HepG2 (cell line): Measurements from ENCODE around the gene DENND4B. TPM values are rescaled to one million over a fixed set of nuclear protein-coding genes. Genes with fewer than 3 reads are reported as not detected.

ENCODE experiments used
- ATAC-seq: fragments of 200-7000 bp; cut with Tn5 transposase; 3 replicates; pipeline ENCODE4 v1.9.1; 2020; ENCODE audit warnings: mild to moderate bottlenecking, moderate library complexity
- BruUV-seq: library from RNA; stranded (reverse); fragments of 400-500 nt; replicated peaks from 2 replicates; lab custom pipeline; 2021; lab: Mats Ljungman, UMichigan
- CTCF ChIA-PET: fragments of 300-600 bp; formaldehyde crosslinking; extraction: SDS; loops from one replicate; lab custom pipeline; 2021; ENCODE audit warnings: low total read pairs, inconsistent platforms, low intra/inter-chr PET ratio; lab: Yijun Ruan, JAX
- POLR2A ChIA-PET: fragments of 350-600 bp; sonication (Branson Sonifier 250); formaldehyde crosslinking; loops from one replicate; lab custom pipeline; 2020; ENCODE audit warnings: antibody characterized with exemption, inconsistent platforms; lab: Yijun Ruan, JAX
- DNase-seq: peaks from one replicate; pipeline ENCODE4 v3.0.0-alpha.2; 2015; ENCODE audit warnings: low spot score
- FAIRE-seq: peaks from 3 replicates; lab custom pipeline; 2011; peaks lifted over from hg19 to GRCh38; lab: Jason Lieb, UNC
- H2AFZ ChIP-seq: one replicate; pipeline ENCODE4 v1.6.1; 2011; ENCODE audit warnings: low read length, inconsistent platforms
- H3K27ac ChIP-seq: fragments of 300-600 bp; 3 replicates; pipeline ENCODE4 v1.8.0; 2011; ENCODE audit warnings: mixed run types, mild to moderate bottlenecking, mixed read lengths, low read length, inconsistent platforms; ENCODE audit not compliant: insufficient read depth; ENCODE audit errors: extremely low read length
- H3K27me3 ChIP-seq, 2 experiments: fragments of 200-600 bp in 1 of 2; 2 replicates in 1 of 2; 3 replicates in 1 of 2; pipeline versions ENCODE4 v1.6.0 to v1.8.0; 2011; ENCODE audit warnings: low read length in 2 of 2, mild to moderate bottlenecking in 2 of 2, moderate library complexity in 2 of 2, inconsistent platforms in 1 of 2; ENCODE audit not compliant: insufficient read depth in 2 of 2, control insufficient read depth in 1 of 2
- H3K36me3 ChIP-seq, 2 experiments: fragments of 200-600 bp in 1 of 2; replicated peaks in 1 of 2; 2 replicates in 1 of 2; 3 replicates in 1 of 2; pipeline versions ENCODE4 v1.5.1 to v1.8.0; 2011; ENCODE audit warnings: low read length in 2 of 2, inconsistent platforms in 1 of 2; ENCODE audit not compliant: insufficient read depth in 2 of 2, control insufficient read depth in 1 of 2
- H3K4me1 ChIP-seq: 2 replicates; pipeline ENCODE4 v1.5.1; 2012; ENCODE audit warnings: low read length, inconsistent platforms; ENCODE audit not compliant: insufficient read depth
- H3K4me2 ChIP-seq: 2 replicates; pipeline ENCODE4 v1.6.0; 2011; ENCODE audit warnings: low read depth, low read length, inconsistent platforms
- H3K4me3 ChIP-seq, 3 experiments: fragments of 200-600 bp in 1 of 3; sonication (generic), shearing (Covaris generic) in 1 of 3; replicated peaks in 1 of 3; 2 replicates each; pipeline ENCODE4 v1.5.1; 2011 to 2016; ENCODE audit warnings: low read length in 3 of 3, inconsistent platforms in 2 of 3, low read depth in 2 of 3, mild to moderate bottlenecking in 2 of 3, control low read depth in 1 of 3, mixed read lengths in 1 of 3; ENCODE audit not compliant: insufficient read depth in 1 of 3
- H3K79me2 ChIP-seq: one replicate; pipeline ENCODE4 v1.6.1; 2011; ENCODE audit warnings: low read length, inconsistent platforms; ENCODE audit not compliant: insufficient read depth
- H3K9ac ChIP-seq: 2 replicates; pipeline ENCODE4 v1.6.0; 2011; ENCODE audit warnings: mild to moderate bottlenecking, low read depth, low read length, inconsistent platforms; ENCODE audit not compliant: insufficient read depth
- H3K9me3 ChIP-seq: 2 replicates; pipeline ENCODE4 v1.5.1; 2012; ENCODE audit warnings: mild to moderate bottlenecking, low read length
- H4K20me1 ChIP-seq: 2 replicates; pipeline ENCODE4 v1.6.0; 2011; ENCODE audit warnings: inconsistent platforms, mild to moderate bottlenecking, low read length, moderate library complexity; ENCODE audit not compliant: insufficient read depth
- FOXO4 ChIP-seq: sonication (generic); formaldehyde crosslinking; conservative IDR thresholded peaks from 2 replicates; pipeline ENCODE4 v1.8.1; 2023; ENCODE audit warnings: missing genetic modification reagents
- NBN ChIP-seq: fragments of 450-650 bp; conservative IDR thresholded peaks from 2 replicates; pipeline ENCODE4 v1.6.1; 2017
- PBX2 ChIP-seq: IDR thresholded peaks from 2 replicates; pipeline ENCODE4 v1.6.1; 2016; ENCODE audit warnings: control low read depth
- SRSF1 ChIP-seq: fragments of 200-400 bp; formaldehyde crosslinking; optimal IDR thresholded peaks from 2 replicates; pipeline ENCODE3; 2017; ENCODE audit warnings: mild to moderate bottlenecking, low read depth, low read length, moderate library complexity
- ZNF124 ChIP-seq: sonication (generic); formaldehyde crosslinking; IDR thresholded peaks from 2 replicates; pipeline ENCODE4 v1.4.0; 2020; ENCODE audit warnings: missing genetic modification reagents
- ZNF260 ChIP-seq: sonication (generic); formaldehyde crosslinking; IDR thresholded peaks from 2 replicates; pipeline ENCODE4 v1.4.0; 2020; ENCODE audit warnings: missing genetic modification reagents, low read depth, mild to moderate bottlenecking, borderline replicate concordance
- ZNF510 ChIP-seq: sonication (generic); formaldehyde crosslinking; IDR thresholded peaks from 2 replicates; pipeline ENCODE4 v1.4.0; 2020; ENCODE audit warnings: low read depth, mild to moderate bottlenecking, missing genetic modification reagents
- ZNF740 ChIP-seq: sonication (generic); formaldehyde crosslinking; IDR thresholded peaks from 2 replicates; pipeline ENCODE4 v1.4.0; 2020; ENCODE audit warnings: missing genetic modification reagents
- WGBS: methylation state at CpG from one replicate; pipeline ENCODE4 v1.1.6; 2017; ENCODE audit warnings: low lambda C conversion rate; 5-methylcytosine and 5-hydroxymethylcytosine counted together
- in situ Hi-C: cut with HindIII; loops from 2 replicates; pipeline ENCODE4 v1.10.0; 2017; ENCODE audit warnings: low pct_unique_long_range_greater_than_20kb; ENCODE audit not compliant: extremely low pct_ligation_motif_present
- intact Hi-C: fragments of 100-400 bp; cut with micrococcal nuclease; formaldehyde crosslinking; loops from one replicate; pipeline ENCODE4 v1.10.0; 2022; ENCODE audit not compliant: unreplicated experiment
- polyA plus RNA-seq, 8 experiments: library from polyadenylated mRNA; depleted of rRNA in 3 of 8; stranded (reverse) in 7 of 8; unstranded in 1 of 8; fragments of >200 nt; fragmentation: Illumina TruSeq in 4 of 8; extraction: Trizol in 4 of 8; gene quantifications; 2 replicates each; pipeline versions ENCODE4 v1.2.1 to v1.2.3, GENCODE V29; 2011 to 2016; ENCODE audit warnings: low read depth in 4 of 8, missing spikeins in 1 of 8, mixed read lengths in 1 of 8; ENCODE audit not compliant: insufficient read depth in 1 of 8
- total RNA-seq, 5 experiments: library from RNA; depleted of rRNA; stranded (reverse); fragments of >200 nt; fragmentation: Illumina TruSeq; extraction: Trizol; gene quantifications; 2 replicates each; pipeline ENCODE4 v1.2.3, GENCODE V29; 2016; ENCODE audit warnings: low read depth in 1 of 5
- TF ChIP-seq, protein P1 (sequence below): sonication (generic); formaldehyde crosslinking; IDR thresholded peaks from 2 replicates; pipeline ENCODE4 v1.4.0; 2020; ENCODE audit warnings: low read depth, missing genetic modification reagents

Gene DENND4B
- total and polyA plus RNA-seq, 2 of the 13 experiments (the other 11 are each of a cell fraction or from before 2014, with no cell fraction given), result 15.1 to 20.3 TPM

GRCh38 chr1:153921080-153921802 lies 25.3 kb downstream of the DENND4B start:
- peaks cover 0 to 3% of the 10 kb centered on the region in 2 experiments; a peak in 2 of 5 replicates for H3K36me3 ChIP-seq
- H3K27ac ChIP-seq, result peak overlapping the region; percentile 83
- ATAC-seq (no peak), DNase-seq (no peak), FAIRE-seq (no peak)
- TF ChIP-seq ZNF510 (CRISPR knock-in tag) (no peak), ZNF124 (no peak), FOXO4 (CRISPR knock-in tag) (no peak), ZNF740 (CRISPR knock-in tag) (no peak), NBN (no peak), SRSF1 (no peak), ZNF260 (CRISPR knock-in tag) (no peak), PBX2 (CRISPR knock-in tag) (no peak)
- TF ChIP-seq, protein P1, sequence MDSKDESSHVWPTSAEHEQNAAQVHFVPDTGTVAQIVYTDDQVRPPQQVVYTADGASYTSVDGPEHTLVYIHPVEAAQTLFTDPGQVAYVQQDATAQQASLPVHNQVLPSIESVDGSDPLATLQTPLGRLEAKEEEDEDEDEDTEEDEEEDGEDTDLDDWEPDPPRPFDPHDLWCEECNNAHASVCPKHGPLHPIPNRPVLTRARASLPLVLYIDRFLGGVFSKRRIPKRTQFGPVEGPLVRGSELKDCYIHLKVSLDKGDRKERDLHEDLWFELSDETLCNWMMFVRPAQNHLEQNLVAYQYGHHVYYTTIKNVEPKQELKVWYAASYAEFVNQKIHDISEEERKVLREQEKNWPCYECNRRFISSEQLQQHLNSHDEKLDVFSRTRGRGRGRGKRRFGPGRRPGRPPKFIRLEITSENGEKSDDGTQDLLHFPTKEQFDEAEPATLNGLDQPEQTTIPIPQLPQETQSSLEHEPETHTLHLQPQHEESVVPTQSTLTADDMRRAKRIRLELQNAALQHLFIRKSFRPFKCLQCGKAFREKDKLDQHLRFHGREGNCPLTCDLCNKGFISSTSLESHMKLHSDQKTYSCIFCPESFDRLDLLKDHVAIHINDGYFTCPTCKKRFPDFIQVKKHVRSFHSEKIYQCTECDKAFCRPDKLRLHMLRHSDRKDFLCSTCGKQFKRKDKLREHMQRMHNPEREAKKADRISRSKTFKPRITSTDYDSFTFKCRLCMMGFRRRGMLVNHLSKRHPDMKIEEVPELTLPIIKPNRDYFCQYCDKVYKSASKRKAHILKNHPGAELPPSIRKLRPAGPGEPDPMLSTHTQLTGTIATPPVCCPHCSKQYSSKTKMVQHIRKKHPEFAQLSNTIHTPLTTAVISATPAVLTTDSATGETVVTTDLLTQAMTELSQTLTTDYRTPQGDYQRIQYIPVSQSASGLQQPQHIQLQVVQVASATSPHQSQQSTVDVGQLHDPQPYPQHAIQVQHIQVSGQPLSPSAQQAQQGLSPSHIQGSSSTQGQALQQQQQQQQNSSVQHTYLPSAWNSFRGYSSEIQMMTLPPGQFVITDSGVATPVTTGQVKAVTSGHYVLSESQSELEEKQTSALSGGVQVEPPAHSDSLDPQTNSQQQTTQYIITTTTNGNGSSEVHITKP (CRISPR knock-in tag), result no peak
- peaks cover 38% of the 10 kb centered on the region for H3K4me1 ChIP-seq
- in situ Hi-C loops (no loop called here), intact Hi-C loops (loop anchor here (5.0 kb wide), 1 partner anchor 36 kb away; the partner anchor contains the start of gene CRTC2)
- 47% methylated on average over 3 of the region's 3 CpGs for WGBS
- H3K27me3 ChIP-seq, result no peaks in the 10 kb centered on the region; a peak in 2 of 5 replicates
- peaks cover 50% of the 10 kb centered on the region for H3K79me2 ChIP-seq
- POLR2A ChIA-PET, result interaction anchor here (0.6 to 1.0 kb wide), 2 partner anchors 46 to 66 kb away, joined by 3 read pairs; partner anchors contain the start of gene CREB3L4
- H3K9me3 ChIP-seq, result no peaks in the 10 kb centered on the region
- CTCF ChIA-PET, result no interaction called here
- BruUV-seq, result no TSS peak
- peak overlapping the region; percentile 90 for H3K4me2 ChIP-seq
- H3K9ac ChIP-seq, result peak overlapping the region; percentile 84
- peaks cover 26% of the 10 kb centered on the region for H4K20me1 ChIP-seq
- peak overlapping the region; percentile 74 to 80 (median 79) for H3K4me3 ChIP-seq
- no peak overlapping the region for H2AFZ ChIP-seq
